ENCODE measurements around the gene RAMP1.

RAMP1 gene

DNA sequence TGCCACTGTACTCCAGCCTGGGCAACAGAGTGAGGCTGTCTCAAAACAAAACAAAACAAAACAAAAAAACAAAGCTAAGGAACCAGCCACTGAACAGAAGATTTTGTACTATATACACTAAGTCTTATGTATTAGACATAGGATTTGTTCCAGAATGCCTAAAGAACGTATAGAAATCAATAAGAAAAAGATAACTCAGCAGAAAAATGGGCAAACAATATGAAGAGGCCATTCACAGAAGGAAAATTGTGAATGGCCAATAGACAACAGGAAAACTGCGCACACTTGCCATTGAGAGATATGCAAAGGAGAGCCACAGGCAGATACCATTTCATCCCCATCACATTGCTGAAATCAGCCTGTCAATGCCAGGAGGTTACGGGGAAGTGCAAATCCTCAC, 92.5 kb downstream of the RAMP1 start:
- no peak overlapping the region for H3K4me3 ChIP-seq (ENCODE audit: control insufficient read depth, low read depth, low read length)
- no peak for DNase-seq (ENCODE audit: low read depth)
- TF ChIP-seq CTCF (IDR thresholded peaks at IDR 0.05; ENCODE audit: control insufficient read depth, insufficient read depth, low read depth, low read length, missing control alignments), result no peak

GRCh38 chr2:237952851-237953250, 93.4 kb downstream of the RAMP1 start:
- no peak overlapping the region for H3K4me3 ChIP-seq (ENCODE audit: control insufficient read depth, low read depth, low read length)
- no peak for TF ChIP-seq CTCF (IDR thresholded peaks at IDR 0.05; ENCODE audit: control insufficient read depth, insufficient read depth, low read depth, low read length, missing control alignments)
- no peak for DNase-seq (ENCODE audit: low read depth)

DNA sequence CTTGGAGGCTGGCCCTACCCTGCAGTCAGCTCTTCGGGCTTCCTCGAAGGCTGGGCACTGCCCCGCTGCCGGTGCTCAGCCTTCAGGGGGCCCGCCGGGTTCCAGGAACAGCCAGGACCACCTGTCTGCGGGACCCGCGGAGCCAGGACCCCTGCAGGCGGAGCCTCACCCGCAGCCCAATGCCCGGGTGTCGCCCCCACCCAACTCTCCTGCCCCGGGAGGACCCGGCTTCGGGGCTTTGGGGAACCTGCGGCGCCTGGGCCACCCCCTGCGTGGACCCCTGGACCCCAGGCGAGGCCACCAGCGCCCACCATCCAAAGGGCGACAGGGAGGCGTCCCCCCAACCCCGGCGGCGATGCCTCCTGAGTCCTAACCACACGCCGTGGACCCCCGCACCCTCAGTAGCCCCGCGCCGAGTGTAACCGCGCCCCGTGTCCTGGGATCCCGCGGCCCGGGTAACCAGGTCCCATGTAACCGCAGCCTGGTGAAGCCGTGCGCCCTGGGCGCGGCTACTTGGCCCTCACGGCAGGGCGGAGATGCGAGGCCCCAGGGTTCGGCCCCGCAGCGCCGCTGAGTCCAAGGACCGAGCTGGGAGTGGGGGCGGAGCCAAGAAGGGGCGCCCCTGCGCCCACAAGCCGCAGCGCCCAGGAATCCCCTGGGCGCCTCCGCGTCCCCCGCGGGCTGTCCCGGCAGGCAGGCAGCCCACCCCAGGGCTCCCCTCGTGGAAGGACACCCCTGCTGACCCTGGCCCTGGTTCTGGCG, 96.4 kb downstream of the RAMP1 start:
- H3K4me3 ChIP-seq (ENCODE audit: control insufficient read depth, low read depth, low read length), result peak overlapping the region; percentile 16
- no peak for TF ChIP-seq CTCF (IDR thresholded peaks at IDR 0.05; ENCODE audit: control insufficient read depth, insufficient read depth, low read depth, low read length, missing control alignments)
- no peak for DNase-seq (ENCODE audit: low read depth)

DNA sequence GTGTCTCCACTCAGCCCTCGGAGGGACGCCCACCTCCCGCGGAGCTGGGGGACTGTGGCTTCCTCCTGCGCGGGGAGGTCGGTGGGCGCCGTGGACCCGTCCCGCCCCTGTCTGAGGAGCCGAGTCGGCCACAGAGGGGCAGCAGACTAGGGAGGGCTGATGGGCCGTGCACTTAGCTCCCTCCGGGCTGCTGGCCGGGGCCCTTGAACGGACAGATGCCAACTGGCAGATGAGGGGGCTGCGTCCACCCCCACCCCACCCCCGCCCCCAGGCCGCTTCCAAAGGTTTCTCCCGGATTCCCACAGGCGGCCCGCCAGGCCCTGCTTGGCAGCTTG, 96.9 kb downstream of the RAMP1 start:
- peak overlapping the region; percentile 9 for H3K4me3 ChIP-seq (ENCODE audit: control insufficient read depth, low read depth, low read length)
- no peak for DNase-seq (ENCODE audit: low read depth)
- TF ChIP-seq CTCF (IDR thresholded peaks at IDR 0.05; ENCODE audit: control insufficient read depth, insufficient read depth, low read depth, low read length, missing control alignments), result no peak

GRCh38 chr2:237961637-237962036, 102.2 kb downstream of the RAMP1 start:
- TF ChIP-seq CTCF (IDR thresholded peaks at IDR 0.05; ENCODE audit: control insufficient read depth, insufficient read depth, low read depth, low read length, missing control alignments), result no peak
- no peak for DNase-seq (ENCODE audit: low read depth)
- H3K4me3 ChIP-seq (ENCODE audit: control insufficient read depth, low read depth, low read length), result no peak overlapping the region

Data from AG09309 (cell line).